ENCODE measurements around the gene DENND2A.

DNA sequence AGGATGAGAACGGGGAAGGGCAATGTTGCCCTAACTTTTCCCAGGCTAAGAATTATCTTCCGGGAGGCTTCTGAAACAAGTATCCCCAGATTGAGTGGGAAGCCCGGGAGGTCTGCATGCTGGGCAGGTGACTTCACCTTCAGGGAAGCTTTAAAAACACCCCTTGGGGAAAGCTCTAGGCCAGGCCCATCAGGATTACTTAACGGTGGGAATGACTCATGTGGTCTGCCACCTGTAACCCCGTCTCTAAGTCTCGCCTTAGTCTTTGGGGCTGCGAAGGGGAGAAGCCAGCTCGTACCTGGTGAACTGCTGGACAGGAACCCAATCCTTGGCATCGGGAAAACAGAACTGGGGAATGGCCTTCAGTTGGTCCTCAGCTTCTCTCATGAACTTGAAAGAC lies 81.2 kb downstream of the DENND2A start:
- no peak for TF ChIP-seq POLR2A (IDR thresholded peaks at IDR 0.05)
- TF ChIP-seq, protein P1, sequence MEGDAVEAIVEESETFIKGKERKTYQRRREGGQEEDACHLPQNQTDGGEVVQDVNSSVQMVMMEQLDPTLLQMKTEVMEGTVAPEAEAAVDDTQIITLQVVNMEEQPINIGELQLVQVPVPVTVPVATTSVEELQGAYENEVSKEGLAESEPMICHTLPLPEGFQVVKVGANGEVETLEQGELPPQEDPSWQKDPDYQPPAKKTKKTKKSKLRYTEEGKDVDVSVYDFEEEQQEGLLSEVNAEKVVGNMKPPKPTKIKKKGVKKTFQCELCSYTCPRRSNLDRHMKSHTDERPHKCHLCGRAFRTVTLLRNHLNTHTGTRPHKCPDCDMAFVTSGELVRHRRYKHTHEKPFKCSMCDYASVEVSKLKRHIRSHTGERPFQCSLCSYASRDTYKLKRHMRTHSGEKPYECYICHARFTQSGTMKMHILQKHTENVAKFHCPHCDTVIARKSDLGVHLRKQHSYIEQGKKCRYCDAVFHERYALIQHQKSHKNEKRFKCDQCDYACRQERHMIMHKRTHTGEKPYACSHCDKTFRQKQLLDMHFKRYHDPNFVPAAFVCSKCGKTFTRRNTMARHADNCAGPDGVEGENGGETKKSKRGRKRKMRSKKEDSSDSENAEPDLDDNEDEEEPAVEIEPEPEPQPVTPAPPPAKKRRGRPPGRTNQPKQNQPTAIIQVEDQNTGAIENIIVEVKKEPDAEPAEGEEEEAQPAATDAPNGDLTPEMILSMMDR (IDR thresholded peaks at IDR 0.05 in 4 of 5, conservative IDR thresholded peaks at IDR 0.05 in 1 of 5): no peak
